SW480 (cell line): ENCODE measurements around the gene PHOSPHO2.

Experiments used
- DNase-seq: peaks from one replicate; pipeline ENCODE4 v3.0.0-alpha.2; 2016; ENCODE audit warnings: low spot score

The PHOSPHO2 gene

DNA sequence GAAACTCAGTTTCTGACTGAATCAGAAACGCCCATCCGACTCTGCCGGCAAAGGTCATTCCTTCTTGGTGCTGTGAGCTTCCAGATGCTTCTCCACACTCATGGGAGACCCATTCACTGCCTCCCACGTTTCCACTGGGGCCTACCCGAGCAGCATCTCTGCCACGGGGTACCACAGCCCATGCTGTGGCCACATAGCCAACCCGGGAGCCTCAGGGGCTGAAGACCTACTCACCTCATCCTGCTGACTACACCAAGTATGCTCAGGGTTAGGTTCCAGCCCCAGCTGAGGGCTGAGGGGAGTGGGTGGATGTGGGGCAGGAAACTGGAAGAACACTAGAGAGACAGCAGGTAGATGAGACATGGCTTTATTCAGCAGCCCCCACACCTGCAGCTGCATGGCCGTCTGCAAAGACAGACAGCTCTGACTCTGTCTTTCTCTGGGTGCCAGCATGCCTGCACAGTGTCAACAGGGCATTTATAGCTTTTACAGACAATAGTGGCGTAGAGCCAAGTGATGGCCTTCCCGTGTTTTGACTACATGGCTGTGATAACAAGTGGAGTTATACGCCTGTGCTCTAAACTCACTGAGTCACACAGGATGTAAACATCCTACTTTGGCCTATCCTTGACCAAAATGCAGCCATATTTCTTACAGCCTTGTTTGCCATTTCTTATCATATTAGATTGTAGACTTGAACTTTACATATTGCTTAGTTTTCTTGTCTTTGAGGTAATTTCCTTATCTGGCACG lies 22.8 kb downstream of the PHOSPHO2 start:
- peak; percentile 21 for DNase-seq

DNA sequence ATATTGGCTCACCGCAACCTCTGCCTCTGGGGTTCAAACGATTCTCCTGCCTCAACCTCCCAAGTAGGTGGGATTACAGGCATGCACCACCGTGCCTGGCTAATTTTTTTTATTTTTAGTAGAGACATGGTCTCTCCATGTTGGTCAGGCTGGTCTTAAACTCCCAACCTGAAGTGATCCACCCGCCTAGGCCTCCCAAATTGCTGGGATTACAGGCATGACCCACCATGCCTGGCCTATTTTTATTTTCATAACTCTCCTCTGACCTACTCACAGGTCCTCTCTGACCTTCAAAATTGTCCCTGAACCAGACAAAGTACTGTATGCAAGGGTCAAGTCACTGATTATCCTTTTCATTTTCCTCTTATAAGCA lies 23.4 kb downstream of the PHOSPHO2 start:
- no peak for DNase-seq

DNA sequence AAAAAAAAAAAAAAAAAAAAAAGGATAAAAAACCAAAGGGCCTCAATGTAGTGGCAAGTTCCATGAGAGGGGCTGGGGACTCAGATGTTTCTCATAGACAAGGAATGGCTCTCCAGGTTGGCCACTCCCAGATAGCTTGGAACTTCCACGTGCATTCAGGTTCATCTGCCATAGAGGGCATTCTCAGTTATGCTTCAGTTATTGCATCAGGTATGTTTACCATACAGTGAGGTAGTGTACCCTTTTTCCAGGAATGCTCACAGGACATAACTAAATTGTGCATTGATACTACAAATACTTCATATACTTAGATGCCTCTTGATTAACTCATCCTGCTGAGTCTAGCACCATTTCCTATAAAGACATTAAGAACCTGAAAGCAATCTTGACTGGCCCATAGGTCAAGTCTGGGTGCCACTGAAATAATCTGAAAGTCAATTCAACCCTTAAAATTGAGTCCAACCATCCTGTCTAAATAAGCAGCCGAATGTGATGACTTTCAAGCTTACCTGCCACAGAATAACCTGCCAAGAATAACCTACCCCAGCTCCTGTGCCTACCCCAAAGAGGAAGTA lies 24.7 kb downstream of the PHOSPHO2 start:
- no peak for DNase-seq

DNA sequence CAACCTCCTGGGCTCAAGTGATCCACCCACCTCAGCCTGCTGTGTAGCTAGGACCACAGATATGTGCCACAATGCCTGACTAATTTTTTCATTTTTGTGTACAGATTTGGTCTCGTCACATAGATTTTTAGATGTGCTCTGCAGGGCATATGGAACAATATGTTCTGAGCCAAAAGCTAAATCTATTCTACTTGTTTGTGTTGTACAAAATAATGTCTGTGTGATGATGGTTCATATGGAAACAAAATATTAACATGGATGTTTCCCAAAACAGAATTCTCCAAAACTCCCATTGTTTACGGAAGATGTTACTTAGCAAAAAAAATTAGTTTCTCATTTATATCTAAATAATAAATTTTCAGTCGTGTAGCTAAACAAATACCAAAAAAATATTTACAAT lies 26.7 kb downstream of the PHOSPHO2 start:
- no peak for DNase-seq

DNA sequence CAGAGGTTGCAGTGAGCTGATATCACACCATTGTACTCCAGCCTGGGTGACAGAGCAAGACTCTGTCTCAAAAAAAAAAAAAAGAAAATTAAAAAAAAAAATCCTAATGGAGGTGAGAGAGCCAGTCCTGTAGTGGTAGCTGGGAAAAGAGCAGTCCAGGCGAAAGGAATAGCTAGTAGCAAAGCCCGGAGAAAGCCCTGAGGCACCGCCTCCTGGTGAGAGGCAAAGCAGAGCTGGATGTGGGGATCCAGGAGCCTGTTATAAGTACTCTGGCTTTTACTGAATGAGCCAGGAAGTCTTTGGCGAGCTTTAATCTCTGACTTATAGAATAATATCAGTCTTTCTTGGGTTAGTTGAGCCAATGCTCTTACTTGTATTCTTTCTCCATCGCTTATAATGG lies 32.8 kb downstream of the PHOSPHO2 start:
- no peak for DNase-seq

DNA sequence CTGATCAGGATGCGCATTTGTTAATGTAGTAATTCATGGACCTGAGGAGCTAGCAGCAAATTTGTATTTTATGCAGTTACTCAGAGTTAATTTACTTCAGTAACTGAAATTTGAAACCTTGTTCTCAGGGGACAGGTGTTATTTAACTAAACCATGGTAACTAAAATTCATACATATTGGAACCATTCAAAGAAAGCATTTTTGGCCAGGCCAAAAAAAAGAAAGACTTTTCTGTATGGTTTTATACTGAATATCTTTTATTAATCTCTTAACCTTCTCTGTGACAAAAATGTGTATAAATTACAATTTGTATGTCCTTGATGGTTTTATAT lies 35.0 kb downstream of the PHOSPHO2 start:
- DNase-seq: no peak

DNA sequence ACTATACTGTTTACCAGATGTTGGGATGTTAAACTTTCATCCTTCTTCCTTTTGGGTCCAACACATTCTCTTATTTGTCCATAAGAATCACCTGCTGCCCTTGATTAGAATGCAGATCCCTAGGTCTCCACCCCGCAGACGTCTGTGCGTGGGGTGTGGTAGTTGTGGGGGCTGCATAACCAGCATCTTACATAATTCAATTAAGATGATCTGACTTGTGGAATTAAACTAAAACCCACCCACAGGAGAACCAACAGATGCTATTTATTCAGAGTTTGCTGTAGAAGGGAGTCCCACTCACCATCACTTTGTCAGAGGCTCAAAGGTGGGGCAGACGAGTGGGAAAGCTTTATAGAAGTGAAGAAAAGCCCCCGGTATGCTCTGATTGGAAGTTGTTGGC lies 37.8 kb downstream of the PHOSPHO2 start:
- DNase-seq: no peak

DNA sequence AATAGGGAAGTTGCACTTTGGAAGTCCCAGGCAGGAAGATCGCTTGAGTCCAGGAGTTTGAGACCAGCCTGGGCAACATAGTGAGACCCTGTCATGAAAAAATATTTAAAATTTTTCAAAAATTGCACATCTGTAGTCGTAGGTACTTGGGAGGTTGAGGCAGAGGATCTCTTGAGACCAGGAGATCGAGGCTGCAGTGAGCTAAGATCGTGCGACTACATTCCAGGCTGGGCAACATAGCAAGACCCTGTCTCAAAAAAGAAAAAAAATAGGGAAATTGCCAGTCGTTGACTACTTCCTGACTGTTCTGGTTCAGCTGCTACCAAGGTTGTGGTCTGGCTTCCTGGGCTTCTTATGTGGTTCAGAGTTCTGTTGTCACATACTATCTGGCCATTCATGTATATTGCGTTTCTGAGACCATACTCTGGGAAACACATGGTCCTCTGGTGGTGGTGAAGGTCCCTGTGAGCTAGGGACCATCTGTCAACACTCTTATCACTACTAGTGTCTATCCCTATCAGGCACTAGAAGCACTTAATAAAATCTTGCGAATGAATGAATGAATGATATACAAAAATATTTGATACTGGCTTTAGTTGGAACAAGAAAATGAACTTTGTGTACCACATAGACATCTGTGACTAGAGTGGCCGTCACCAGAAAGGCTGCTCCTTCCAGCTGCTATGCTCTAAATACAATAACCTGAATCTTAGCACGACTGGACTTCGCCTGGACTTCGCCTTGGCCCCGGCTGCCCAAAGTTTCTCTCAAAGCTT lies 38.5 kb downstream of the PHOSPHO2 start:
- peak; percentile 31 for DNase-seq

DNA sequence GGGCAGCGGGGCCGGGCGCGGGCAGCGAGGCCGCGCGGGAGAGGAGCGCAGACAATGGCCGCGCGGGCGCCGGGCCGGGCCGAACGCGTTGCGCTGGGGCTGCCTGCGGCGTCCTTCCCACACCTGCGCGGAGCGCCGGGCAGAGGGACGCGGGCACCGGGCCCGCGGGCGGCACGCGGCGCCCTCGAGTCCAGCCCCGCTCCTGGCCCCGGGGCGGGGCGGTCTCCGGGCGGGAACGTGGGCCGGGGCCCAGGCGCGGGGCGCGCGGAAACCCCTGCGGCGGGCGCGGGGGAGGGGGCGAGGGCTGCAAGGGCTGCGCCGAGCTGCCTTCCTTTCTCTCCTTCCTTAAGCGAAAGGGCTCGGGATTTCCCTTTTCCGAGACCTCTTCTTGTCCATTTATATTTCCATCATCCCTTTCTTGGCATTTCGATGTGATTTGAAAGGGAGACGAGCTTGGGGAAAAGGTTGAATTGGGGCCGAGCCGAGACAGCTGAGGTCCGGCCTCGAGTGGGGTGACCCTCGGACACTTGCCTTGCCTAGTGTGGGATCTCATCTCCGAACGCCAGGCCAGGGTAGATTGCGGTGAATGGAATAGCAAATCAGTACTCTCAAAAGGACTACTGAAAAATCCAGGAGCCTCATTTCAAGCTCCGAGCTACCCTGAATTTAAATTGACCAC lies 40.0 kb downstream of the PHOSPHO2 start:
- peak; percentile 18 for DNase-seq

DNA sequence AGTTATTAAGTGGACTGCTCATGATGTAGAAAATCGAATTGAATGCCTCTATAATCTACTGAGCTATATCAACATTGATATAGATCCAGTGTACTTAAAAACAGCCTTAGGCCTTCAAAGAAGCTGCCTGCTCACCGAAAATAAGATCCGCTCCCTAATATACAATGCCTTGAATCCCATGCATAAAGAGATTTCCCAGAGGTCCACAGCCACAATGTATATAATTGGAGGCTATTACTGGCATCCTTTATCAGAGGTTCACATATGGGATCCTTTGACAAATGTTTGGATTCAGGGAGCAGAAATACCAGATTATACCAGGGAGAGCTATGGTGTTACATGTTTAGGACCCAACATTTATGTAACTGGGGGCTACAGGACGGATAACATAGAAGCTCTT lies 41.4 kb downstream of the PHOSPHO2 start:
- no peak for DNase-seq

DNA sequence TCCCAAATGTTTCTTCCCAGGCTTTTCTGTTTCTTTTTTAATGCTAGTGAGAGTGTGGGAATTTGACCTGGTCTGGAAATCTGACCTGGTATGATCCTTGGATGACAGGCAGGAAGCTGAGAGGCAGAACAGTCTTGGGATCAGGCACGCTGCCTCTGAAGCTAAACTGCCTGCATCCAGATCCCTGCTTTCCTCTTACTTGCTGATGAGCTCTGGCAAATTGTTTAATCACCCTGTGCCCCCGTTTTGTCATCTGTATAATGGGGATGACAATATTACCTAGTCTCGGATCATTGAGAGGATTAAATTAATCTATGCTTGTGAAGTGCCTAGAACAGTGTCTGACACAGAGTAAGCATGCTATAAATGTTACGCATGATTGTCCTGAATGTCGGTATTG lies 42.6 kb downstream of the PHOSPHO2 start:
- no peak for DNase-seq

DNA sequence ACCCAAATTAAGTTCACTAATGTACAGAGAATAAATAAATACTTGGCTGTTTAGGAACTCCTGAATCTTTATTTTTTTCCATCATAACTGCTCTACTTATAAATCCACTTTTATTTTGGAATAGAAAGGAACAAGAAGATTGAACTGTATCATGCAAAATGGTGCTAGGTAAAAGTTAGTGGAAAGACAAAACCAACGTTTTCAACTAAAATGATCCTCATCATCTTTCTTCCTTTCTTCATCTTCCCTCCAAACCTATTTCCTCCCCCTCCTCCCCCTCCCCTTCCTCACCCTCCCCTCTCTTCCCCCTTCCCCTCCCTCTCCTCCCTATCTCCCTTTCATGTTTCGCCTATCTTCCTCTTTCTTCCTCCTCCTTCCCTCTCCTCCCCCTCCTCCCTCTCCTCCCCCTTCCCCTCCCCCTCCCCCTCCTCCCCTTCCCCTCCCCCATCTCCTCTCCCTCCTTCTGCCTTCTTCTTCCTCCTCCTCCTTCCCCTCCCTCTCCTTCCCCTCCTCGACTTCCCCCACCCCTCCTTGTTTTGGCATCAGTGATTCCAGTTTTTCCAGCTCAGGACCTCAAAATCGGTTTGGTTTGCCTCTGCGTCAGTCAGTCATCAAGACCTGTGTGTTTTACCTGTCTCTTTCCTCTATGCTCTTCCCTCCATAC lies 44.4 kb downstream of the PHOSPHO2 start:
- DNase-seq: no peak

DNA sequence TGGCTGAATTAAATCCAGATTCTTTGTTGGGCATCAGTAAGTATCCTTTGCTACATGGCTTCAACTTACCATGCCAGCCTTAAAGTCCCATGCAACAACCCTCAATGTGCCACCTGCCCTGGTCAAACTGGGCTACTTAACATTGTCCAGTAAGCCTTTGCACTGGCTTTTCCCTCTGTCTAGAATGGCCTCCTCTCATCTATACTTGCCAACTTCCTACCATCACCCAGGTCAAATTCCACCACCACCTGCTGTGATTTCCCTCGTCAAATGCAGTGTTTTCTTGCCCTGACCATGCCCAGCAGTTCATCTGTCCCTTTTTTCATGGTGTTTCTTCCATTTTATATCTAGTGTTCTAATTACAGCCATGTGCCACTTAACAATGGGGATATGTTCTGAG lies 45.1 kb downstream of the PHOSPHO2 start:
- DNase-seq: no peak

DNA sequence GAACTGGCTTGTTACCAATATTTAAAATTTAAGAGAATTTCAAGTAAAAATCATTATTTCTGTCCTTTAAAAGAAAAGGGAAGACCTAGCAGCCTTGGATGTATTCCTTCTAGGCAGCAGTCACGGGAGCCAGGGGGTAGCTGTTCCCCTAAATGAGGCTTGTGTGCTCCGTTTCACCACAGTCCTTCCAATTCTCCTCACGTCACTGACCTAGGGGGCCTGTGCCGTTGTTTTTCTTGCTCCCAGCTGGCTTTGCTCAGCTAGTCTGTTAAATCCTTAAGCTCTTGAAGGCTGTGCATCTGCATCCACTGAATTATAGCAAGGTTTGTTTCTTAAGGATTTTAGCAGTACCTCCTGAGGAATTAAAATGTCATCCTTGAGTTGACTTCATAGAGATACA lies 49.3 kb downstream of the PHOSPHO2 start:
- no peak for DNase-seq

DNA sequence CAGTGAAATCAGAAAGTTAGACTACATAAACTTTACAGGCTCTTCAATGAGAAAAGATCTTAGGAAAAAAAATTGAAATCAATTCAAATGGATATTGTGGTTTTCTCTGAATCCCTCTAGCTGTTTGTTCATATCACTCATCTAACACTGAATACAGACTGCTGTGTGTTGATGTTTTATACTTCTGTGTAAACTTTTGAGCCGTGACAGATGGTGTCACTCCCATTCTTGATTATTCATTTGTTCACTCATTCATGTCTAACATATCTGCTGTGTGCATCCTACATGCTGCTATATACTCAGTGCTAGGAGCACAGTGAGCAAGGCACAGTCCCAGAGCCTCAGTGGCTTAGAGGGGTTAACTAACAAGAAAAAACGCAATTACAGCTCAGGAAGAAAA lies 52.0 kb downstream of the PHOSPHO2 start:
- DNase-seq: no peak

DNA sequence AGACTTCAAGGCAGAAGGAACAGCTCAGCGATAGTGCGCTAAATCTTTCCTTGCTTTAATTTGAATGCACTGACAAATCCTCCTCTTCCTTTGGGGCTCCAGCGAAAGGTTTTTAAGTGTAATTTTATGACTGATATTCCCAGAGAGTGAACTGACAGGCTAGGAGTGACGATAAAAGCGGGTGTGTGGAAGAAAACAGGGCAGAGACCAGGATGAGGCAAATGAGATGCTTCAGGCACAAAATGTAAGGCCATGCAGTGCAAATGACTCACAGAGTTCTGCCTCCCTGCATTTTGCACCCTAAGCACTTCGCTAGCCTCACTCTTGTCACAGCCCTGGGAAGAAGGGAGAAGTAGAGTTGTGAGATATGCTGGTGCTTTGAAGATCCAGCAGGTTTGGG lies 54.0 kb downstream of the PHOSPHO2 start:
- DNase-seq: no peak
